SK-N-SH treated with all-trans-retinoic acid at 6 μM for 48 hours (cell line): Measurements from ENCODE around the gene FAS.

ENCODE experiments used
- ATAC-seq: fragments of 200-7000 bp; cut with Tn5 transposase; 3 replicates; pipeline ENCODE4 v1.9.1; 2020; ENCODE audit warnings: mild to moderate bottlenecking, moderate library complexity
- ARNTL ChIP-seq: fragments of 450-650 bp; formaldehyde crosslinking; IDR thresholded peaks from 2 replicates; pipeline ENCODE4 v1.5.0; 2020; ENCODE audit warnings: low read depth, mild to moderate bottlenecking, moderate library complexity, borderline replicate concordance
- BACH2 ChIP-seq: fragments of 250-450 bp; sonication (Bioruptor Pico); IDR thresholded peaks from 2 replicates; pipeline ENCODE4 v1.9.0; 2021; ENCODE audit warnings: mild to moderate bottlenecking, borderline replicate concordance
- CREB5 ChIP-seq: fragments of 250-450 bp; sonication (Bioruptor Pico); IDR thresholded peaks from 2 replicates; pipeline ENCODE4 v1.5.1; 2020; ENCODE audit warnings: low read depth, mild to moderate bottlenecking, moderate library complexity
- CSDC2 ChIP-seq: fragments of 250-450 bp; sonication (Bioruptor Pico); IDR thresholded peaks from 2 replicates; pipeline ENCODE4 v1.5.0; 2020; ENCODE audit warnings: mild to moderate bottlenecking, moderate library complexity
- CSRNP3 ChIP-seq: fragments of 250-450 bp; sonication (Bioruptor Pico); IDR thresholded peaks from 2 replicates; pipeline ENCODE4 v1.5.1; 2021; ENCODE audit warnings: mild to moderate bottlenecking, moderate library complexity
- ESRRG ChIP-seq: fragments of 250-450 bp; sonication (Bioruptor Pico); IDR thresholded peaks from 2 replicates; pipeline ENCODE4 v1.6.1; 2021; ENCODE audit warnings: mild to moderate bottlenecking
- GLIS3 ChIP-seq: fragments of 250-450 bp; sonication (Bioruptor Pico); IDR thresholded peaks from 2 replicates; pipeline ENCODE4 v1.5.0; 2020; ENCODE audit warnings: mild to moderate bottlenecking, moderate library complexity
- ISL1 ChIP-seq: fragments of 250-450 bp; sonication (Bioruptor Pico); IDR thresholded peaks from 2 replicates; pipeline ENCODE4 v2.1.2; 2022; ENCODE audit warnings: mild to moderate bottlenecking, moderate library complexity
- OSR1 ChIP-seq: fragments of 250-450 bp; sonication (Bioruptor Pico); IDR thresholded peaks from 2 replicates; pipeline ENCODE4 v1.8.0; 2022; ENCODE audit warnings: moderate library complexity, mild to moderate bottlenecking, inconsistent platforms
- PATZ1 ChIP-seq: fragments of 250-450 bp; sonication (Bioruptor Pico); IDR thresholded peaks from 2 replicates; pipeline ENCODE4 v1.8.0; 2020; ENCODE audit warnings: mild to moderate bottlenecking, moderate library complexity, borderline replicate concordance
- POU6F1 ChIP-seq: fragments of 250-450 bp; sonication (Bioruptor Pico); IDR thresholded peaks from 2 replicates; pipeline ENCODE4 v1.8.0; 2021; ENCODE audit warnings: low read depth, mild to moderate bottlenecking, moderate library complexity, borderline replicate concordance
- PPARA ChIP-seq: fragments of 250-450 bp; sonication (Bioruptor Pico); IDR thresholded peaks from 2 replicates; pipeline ENCODE4 v1.5.0; 2020; ENCODE audit warnings: mild to moderate bottlenecking, borderline replicate concordance
- RARB ChIP-seq: fragments of 250-450 bp; sonication (Bioruptor Pico); IDR thresholded peaks from 2 replicates; pipeline ENCODE4 v1.8.0; 2021; ENCODE audit warnings: mild to moderate bottlenecking, moderate library complexity
- SNAI2 ChIP-seq: fragments of 250-450 bp; sonication (Bioruptor Pico); IDR thresholded peaks from 2 replicates; pipeline ENCODE4 v1.5.0; 2020; ENCODE audit warnings: mild to moderate bottlenecking, moderate library complexity
- TCF4 ChIP-seq: fragments of 250-450 bp; sonication (Bioruptor Pico); IDR thresholded peaks from 2 replicates; pipeline ENCODE4 v1.8.0; 2021; ENCODE audit warnings: mild to moderate bottlenecking, moderate library complexity, borderline replicate concordance
- TSHZ2 ChIP-seq: fragments of 250-450 bp; sonication (Bioruptor Pico); IDR thresholded peaks from 2 replicates; pipeline ENCODE4 v1.5.0; 2020; ENCODE audit warnings: mild to moderate bottlenecking, moderate library complexity
- ZFP3 ChIP-seq: fragments of 250-450 bp; sonication (Bioruptor Pico); IDR thresholded peaks from 2 replicates; pipeline ENCODE4 v1.5.0; 2020; ENCODE audit warnings: mild to moderate bottlenecking, moderate library complexity
- ZFP30 ChIP-seq: fragments of 450-650 bp; formaldehyde crosslinking; IDR thresholded peaks from 2 replicates; pipeline ENCODE4 v1.5.0; 2022; ENCODE audit warnings: mild to moderate bottlenecking, moderate library complexity
- ZNF565 ChIP-seq: fragments of 450-650 bp; formaldehyde crosslinking; conservative IDR thresholded peaks from 2 replicates; pipeline ENCODE4 v1.5.0; 2020; ENCODE audit warnings: low read depth, mild to moderate bottlenecking, moderate library complexity
- ZNF70 ChIP-seq: fragments of 450-650 bp; formaldehyde crosslinking; IDR thresholded peaks from 2 replicates; pipeline ENCODE4 v1.5.0; 2020; ENCODE audit warnings: mild to moderate bottlenecking, moderate library complexity
- ZNF8 ChIP-seq: fragments of 450-650 bp; formaldehyde crosslinking; IDR thresholded peaks from 2 replicates; pipeline ENCODE4 v1.5.0; 2020; ENCODE audit warnings: mild to moderate bottlenecking, moderate library complexity

The FAS gene

GRCh38 chr10:89051593-89051992 is 61.0 kb downstream of the FAS start:
- TF ChIP-seq CREB5 (CRISPR knock-in tag) = no peak
- TF ChIP-seq PPARA (CRISPR knock-in tag) = no peak
- no peak for TF ChIP-seq ESRRG
- TF ChIP-seq ARNTL (CRISPR knock-in tag) = no peak
- no peak for TF ChIP-seq OSR1
- no peak for TF ChIP-seq ZNF565
- TF ChIP-seq SNAI2 (CRISPR knock-in tag) = no peak
- TF ChIP-seq POU6F1 (CRISPR knock-in tag) = no peak
- no peak for TF ChIP-seq BACH2 (CRISPR knock-in tag)
- no peak for TF ChIP-seq ZNF70 (CRISPR knock-in tag)
- TF ChIP-seq TSHZ2 (CRISPR knock-in tag) = no peak
- TF ChIP-seq GLIS3 = no peak
- TF ChIP-seq CSRNP3 = no peak
- no peak for TF ChIP-seq PATZ1
- TF ChIP-seq ZFP30 (CRISPR knock-in tag) = no peak
- TF ChIP-seq RARB (CRISPR knock-in tag) = no peak
- TF ChIP-seq CSDC2 = no peak
- no peak for TF ChIP-seq ISL1 (CRISPR knock-in tag)
- no peak for TF ChIP-seq TCF4
- ATAC-seq = no peak

- TF ChIP-seq ZNF565 = no peak
- no peak for TF ChIP-seq TCF4
- no peak for TF ChIP-seq ZNF8 (CRISPR knock-in tag)
- TF ChIP-seq CREB5 (CRISPR knock-in tag) = no peak
- TF ChIP-seq ESRRG = no peak
- TF ChIP-seq CSDC2 = no peak
- no peak for TF ChIP-seq ZFP30 (CRISPR knock-in tag)
- TF ChIP-seq OSR1 = no peak
- no peak for TF ChIP-seq ARNTL (CRISPR knock-in tag)
- TF ChIP-seq RARB (CRISPR knock-in tag) = no peak
- no peak for TF ChIP-seq POU6F1 (CRISPR knock-in tag)
- TF ChIP-seq ZFP3 = no peak
- TF ChIP-seq TSHZ2 (CRISPR knock-in tag) = no peak
- no peak for ATAC-seq
These were observed 63.0 kb downstream of the FAS start for GRCh38 chr10:89053555-89053954.
